Sigmoid colon (tissue), 4 donors: ENCODE results near the gene COMMD9.
"Not testable (repeated sequence)": the region's sequence is repeated elsewhere in the genome, so short reads cannot be mapped to it uniquely, and the experiment has no call there.

Source experiments
- EP300 ChIP-seq, 4 donors: sonication (generic); formaldehyde crosslinking; IDR thresholded peaks; one replicate each; pipeline ENCODE4 v1.6.1; 2017; ENCODE audit warnings: antibody characterized with exemption in 4 of 4
- POLR2A ChIP-seq, 2 donors: fragments of 450-650 bp; IDR thresholded peaks; one replicate each; pipeline ENCODE4 v1.6.1; 2016; ENCODE audit warnings: antibody characterized with exemption in 2 of 2, mild to moderate bottlenecking in 2 of 2, moderate library complexity in 2 of 2
- TF ChIP-seq, protein P1 (sequence below), 4 experiments: fragments of 450-650 bp in 3 of 4; fragments of 200-600 bp in 1 of 4; IDR thresholded peaks; one replicate each; pipeline ENCODE4 v1.5.1; 2016 to 2019; ENCODE audit warnings: antibody characterized with exemption in 4 of 4, mild to moderate bottlenecking in 3 of 4, moderate library complexity in 2 of 4

DNA sequence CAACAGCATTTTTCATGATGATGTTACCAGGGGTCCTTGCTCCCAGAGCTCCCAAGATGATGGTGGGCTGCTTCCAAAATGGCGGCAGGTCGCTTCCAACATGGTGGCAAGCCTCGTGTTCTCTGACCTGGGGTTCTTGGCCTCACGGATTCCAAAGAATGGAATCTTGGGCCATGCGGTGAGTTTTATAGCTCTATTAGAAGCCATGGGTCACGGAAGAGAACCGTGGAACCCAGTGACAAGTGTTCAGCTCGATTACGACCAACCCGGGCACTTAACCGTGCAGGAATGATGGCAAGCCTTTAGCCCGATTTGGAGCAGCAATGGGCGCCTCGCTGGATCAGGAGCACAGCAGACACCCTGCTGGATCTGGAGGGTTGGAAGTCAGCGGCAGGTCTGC, 35.7 kb upstream of the COMMD9 start:
- TF ChIP-seq POLR2A, EP300 (IDR thresholded peaks at IDR 0.05): not testable (repeated sequence)
- TF ChIP-seq, protein P1, sequence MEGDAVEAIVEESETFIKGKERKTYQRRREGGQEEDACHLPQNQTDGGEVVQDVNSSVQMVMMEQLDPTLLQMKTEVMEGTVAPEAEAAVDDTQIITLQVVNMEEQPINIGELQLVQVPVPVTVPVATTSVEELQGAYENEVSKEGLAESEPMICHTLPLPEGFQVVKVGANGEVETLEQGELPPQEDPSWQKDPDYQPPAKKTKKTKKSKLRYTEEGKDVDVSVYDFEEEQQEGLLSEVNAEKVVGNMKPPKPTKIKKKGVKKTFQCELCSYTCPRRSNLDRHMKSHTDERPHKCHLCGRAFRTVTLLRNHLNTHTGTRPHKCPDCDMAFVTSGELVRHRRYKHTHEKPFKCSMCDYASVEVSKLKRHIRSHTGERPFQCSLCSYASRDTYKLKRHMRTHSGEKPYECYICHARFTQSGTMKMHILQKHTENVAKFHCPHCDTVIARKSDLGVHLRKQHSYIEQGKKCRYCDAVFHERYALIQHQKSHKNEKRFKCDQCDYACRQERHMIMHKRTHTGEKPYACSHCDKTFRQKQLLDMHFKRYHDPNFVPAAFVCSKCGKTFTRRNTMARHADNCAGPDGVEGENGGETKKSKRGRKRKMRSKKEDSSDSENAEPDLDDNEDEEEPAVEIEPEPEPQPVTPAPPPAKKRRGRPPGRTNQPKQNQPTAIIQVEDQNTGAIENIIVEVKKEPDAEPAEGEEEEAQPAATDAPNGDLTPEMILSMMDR (IDR thresholded peaks at IDR 0.05) = not testable (repeated sequence)
